Measurements from ENCODE around the gene PPIF.

PPIF gene

GRCh38 chr10:79310200-79310865, 36.9 kb upstream of the PPIF start:
- TF ChIP-seq EZH2phosphoT487 (IDR thresholded peaks at IDR 0.05; ENCODE audit: borderline replicate concordance, low read length) (no peak), CTCF (IDR thresholded peaks at IDR 0.05; ENCODE audit: low read depth, low read length, poor library complexity, severe bottlenecking) (no peak)
- Histone ChIP-seq H3K36me3 (ENCODE audit: control insufficient read depth, low read length) (peaks cover 14% of the 10 kb centered on the region), H3K4me1 (ENCODE audit: control insufficient read depth, low read length) (no peaks in the 10 kb centered on the region), H4K20me1 (ENCODE audit: control insufficient read depth, insufficient read depth, low read depth, low read length) (no peaks in the 10 kb centered on the region; the same call in 1 of the 2 replicates), H3K4me2 (ENCODE audit: low read length) (no peak overlapping the region), H3K79me2 (ENCODE audit: control insufficient read depth, low read length) (no peaks in the 10 kb centered on the region), H3F3A (ENCODE audit: control insufficient read depth, insufficient read depth) (no peaks in the 10 kb centered on the region), H3K4me3 (ENCODE audit: low read length) (no peak overlapping the region), H3K9me2 (replicated peaks; ENCODE audit: control insufficient read depth, low read length) (no peaks in the 10 kb centered on the region), H3K9me3 (ENCODE audit: control insufficient read depth, insufficient read depth, low read length) (no peaks in the 10 kb centered on the region), H3K27me3 (ENCODE audit: control insufficient read depth, low read length) (no peaks in the 10 kb centered on the region), H3K27ac (ENCODE audit: low read depth, low read length) (no peak overlapping the region)

GRCh38 chr10:79310911-79311573, 36.2 kb upstream of the PPIF start:
- Histone ChIP-seq H4K20me1 (ENCODE audit: control insufficient read depth, insufficient read depth, low read depth, low read length) (no peaks in the 10 kb centered on the region; the same call in 1 of the 2 replicates), H3K36me3 (ENCODE audit: control insufficient read depth, low read length) (peaks cover 14% of the 10 kb centered on the region)

GRCh38 chr10:79311581-79312407, 35.5 kb upstream of the PPIF start:
- Histone ChIP-seq H3K4me3 (ENCODE audit: low read length) (no peak overlapping the region), H3F3A (ENCODE audit: control insufficient read depth, insufficient read depth) (0 out of 2 replicates have a peak, but pooled peaks cover 2% of the 10 kb centered on the region), H3K36me3 (ENCODE audit: control insufficient read depth, low read length) (peaks cover 14% of the 10 kb centered on the region), H3K27me3 (ENCODE audit: control insufficient read depth, low read length) (no peaks in the 10 kb centered on the region), H4K20me1 (ENCODE audit: control insufficient read depth, insufficient read depth, low read depth, low read length) (no peaks in the 10 kb centered on the region; the same call in 1 of the 2 replicates), H3K9me2 (replicated peaks; ENCODE audit: control insufficient read depth, low read length) (no peaks in the 10 kb centered on the region), H3K9me3 (ENCODE audit: control insufficient read depth, insufficient read depth, low read length) (no peaks in the 10 kb centered on the region), H3K27ac (ENCODE audit: low read depth, low read length) (no peak overlapping the region), H3K4me2 (ENCODE audit: low read length) (no peak overlapping the region), H3K4me1 (ENCODE audit: control insufficient read depth, low read length) (peaks cover 5% of the 10 kb centered on the region), H3K79me2 (ENCODE audit: control insufficient read depth, low read length) (no peaks in the 10 kb centered on the region)
- TF ChIP-seq CTCF (IDR thresholded peaks at IDR 0.05; ENCODE audit: low read depth, low read length, poor library complexity, severe bottlenecking): no peak
- no peak for TF ChIP-seq EZH2phosphoT487 (IDR thresholded peaks at IDR 0.05; ENCODE audit: borderline replicate concordance, low read length)

More at GRCh38 chr10:79310911-79311573, 36.2 kb upstream of the PPIF start:
- Histone ChIP-seq H3K9me2 (replicated peaks; ENCODE audit: control insufficient read depth, low read length) (no peaks in the 10 kb centered on the region), H3K79me2 (ENCODE audit: control insufficient read depth, low read length) (no peaks in the 10 kb centered on the region), H3K27ac (ENCODE audit: low read depth, low read length) (no peak overlapping the region), H3K4me3 (ENCODE audit: low read length) (no peak overlapping the region), H3K9me3 (ENCODE audit: control insufficient read depth, insufficient read depth, low read length) (no peaks in the 10 kb centered on the region), H3K4me2 (ENCODE audit: low read length) (no peak overlapping the region), H3K27me3 (ENCODE audit: control insufficient read depth, low read length) (no peaks in the 10 kb centered on the region), H3K4me1 (ENCODE audit: control insufficient read depth, low read length) (no peaks in the 10 kb centered on the region; the same call in 1 of the 2 replicates), H3F3A (ENCODE audit: control insufficient read depth, insufficient read depth) (0 out of 2 replicates have a peak, but pooled peaks cover 2% of the 10 kb centered on the region)
- no peak for TF ChIP-seq EZH2phosphoT487 (IDR thresholded peaks at IDR 0.05; ENCODE audit: borderline replicate concordance, low read length)
- no peak for TF ChIP-seq CTCF (IDR thresholded peaks at IDR 0.05; ENCODE audit: low read depth, low read length, poor library complexity, severe bottlenecking)
